Left lung (tissue), 10 donors: Measurements from ENCODE around the gene TRIP12. TPM values are rescaled to one million over a fixed set of nuclear protein-coding genes. Genes with fewer than 3 reads are reported as not detected.

Source experiments
- ATAC-seq: fragments of 200-7000 bp; cut with Tn5 transposase; one replicate; pipeline ENCODE4 v1.9.1; 2020; ENCODE audit warnings: moderate library complexity
- DNase-seq, 4 donors: peaks; one replicate each; pipeline ENCODE4 v3.0.0-alpha.2; 2013 to 2020
- H3K27ac ChIP-seq, 2 donors: fragments of 200-600 bp; sonication (generic) in 1 of 2; one replicate each; pipeline versions ENCODE4 v1.5.0 to v1.8.0; 2020 to 2021
- H3K27me3 ChIP-seq, 2 donors: fragments of 200-600 bp; sonication (generic) in 1 of 2; one replicate each; pipeline versions ENCODE4 v1.5.0 to v1.8.0; 2020 to 2021
- H3K36me3 ChIP-seq, 2 donors: fragments of 200-600 bp; sonication (generic) in 1 of 2; one replicate each; pipeline versions ENCODE4 v1.5.0 to v1.8.0; 2020 to 2021
- H3K4me1 ChIP-seq, 2 donors: fragments of 200-600 bp; one replicate each; pipeline ENCODE4 v1.8.0; 2021
- H3K4me3 ChIP-seq, 2 donors: fragments of 200-600 bp; sonication (generic) in 1 of 2; one replicate each; pipeline versions ENCODE4 v1.5.0 to v1.8.0; 2020 to 2021; ENCODE audit warnings: mild to moderate bottlenecking in 1 of 2
- H3K9me3 ChIP-seq, 2 donors: fragments of 200-600 bp; sonication (generic) in 1 of 2; one replicate each; pipeline versions ENCODE4 v1.5.0 to v1.8.0; 2020 to 2021
- CTCF ChIP-seq, 2 donors: fragments of 200-600 bp; sonication (generic) in 1 of 2; IDR thresholded peaks; one replicate each; pipeline versions ENCODE4 v1.5.0 to v1.8.0; 2021; ENCODE audit warnings: antibody characterized with exemption in 2 of 2
- intact Hi-C, 2 donors: fragments of 100-400 bp; cut with DNase I; formaldehyde crosslinking; loops; one replicate each; pipeline versions ENCODE4 v1.11.2 to v1.14.2; 2022
- polyA plus RNA-seq, 6 donors: library from polyadenylated mRNA; unstranded; fragments of 120-200 nt; gene quantifications; one replicate each; pipeline ENCODE4 v1.2.1, GENCODE V29; 2013; ENCODE audit not compliant: insufficient read length in 6 of 6
- total RNA-seq, 2 donors: library from RNA; stranded (reverse); fragmentation: NEBNext Ultra II Directional; extraction: Animal tissue kit (Norgen Biotek cat#: 25700); gene quantifications; one replicate each; pipeline ENCODE4 v1.2.1, GENCODE V29; 2021
- donor health status: DM: no; HTN: yes; CAD: no.
- donor health status: DM: no; HTN: no; CAD: no.

Gene TRIP12
- total and polyA plus RNA-seq, 8 donors: 166 to 234 (median 179) TPM

GRCh38 chr2:229879191-229879950 is 42.4 kb downstream of the TRIP12 start:
- peak in 1 of 4 donors; percentile 3 for DNase-seq
- no peak for ATAC-seq
- no peak overlapping the region for H3K27ac ChIP-seq
- H3K36me3 ChIP-seq: peaks cover 0 to 47% of the 10 kb centered on the region in 2 donors
- H3K9me3 ChIP-seq: no peaks in the 10 kb centered on the region
- intact Hi-C loops: no loop called here
- H3K27me3 ChIP-seq: no peaks in the 10 kb centered on the region
- no peak overlapping the region for H3K4me3 ChIP-seq
- TF ChIP-seq CTCF (IDR thresholded peaks at IDR 0.05): no peak
- no peaks in the 10 kb centered on the region for H3K4me1 ChIP-seq

GRCh38 chr2:229875549-229875948 is 46.3 kb downstream of the TRIP12 start:
- DNase-seq: no peak
- intact Hi-C loops: no loop called here
- Histone ChIP-seq H3K27me3 (no peaks in the 10 kb centered on the region), H3K9me3 (no peaks in the 10 kb centered on the region), H3K4me1 (peaks cover 0 to 14% of the 10 kb centered on the region in 2 donors), H3K4me3 (no peak overlapping the region), H3K36me3 (peaks cover 0 to 57% of the 10 kb centered on the region in 2 donors), H3K27ac (no peak overlapping the region)
- TF ChIP-seq CTCF (IDR thresholded peaks at IDR 0.05): no peak
- no peak for ATAC-seq

GRCh38 chr2:229874647-229875046 is 47.2 kb downstream of the TRIP12 start:
- DNase-seq: no peak
- no peak overlapping the region for H3K27ac ChIP-seq
- TF ChIP-seq CTCF (IDR thresholded peaks at IDR 0.05): no peak
- H3K27me3 ChIP-seq: no peaks in the 10 kb centered on the region
- H3K4me1 ChIP-seq: peaks cover 0 to 14% of the 10 kb centered on the region in 2 donors
- no peak for ATAC-seq
- H3K36me3 ChIP-seq: peaks cover 0 to 54% of the 10 kb centered on the region in 2 donors
- intact Hi-C loops: no loop called here
- no peak overlapping the region for H3K4me3 ChIP-seq
- H3K9me3 ChIP-seq: no peaks in the 10 kb centered on the region

GRCh38 chr2:229873123-229873581 is 48.7 kb downstream of the TRIP12 start:
- DNase-seq: no peak
- H3K4me1 ChIP-seq: peaks cover 0 to 18% of the 10 kb centered on the region in 2 donors
- TF ChIP-seq CTCF (IDR thresholded peaks at IDR 0.05): no peak
- no peaks in the 10 kb centered on the region for H3K27me3 ChIP-seq
- ATAC-seq: no peak
- peaks cover 0 to 45% of the 10 kb centered on the region in 2 donors for H3K36me3 ChIP-seq
- intact Hi-C loops: no loop called here
- no peaks in the 10 kb centered on the region for H3K9me3 ChIP-seq
- no peak overlapping the region for H3K4me3 ChIP-seq
- no peak overlapping the region for H3K27ac ChIP-seq

GRCh38 chr2:229870903-229871656 is 50.7 kb downstream of the TRIP12 start:
- no peak overlapping the region for H3K27ac ChIP-seq
- DNase-seq (no peak), ATAC-seq (no peak)
- peaks cover 0 to 24% of the 10 kb centered on the region in 2 donors for H3K36me3 ChIP-seq
- H3K4me1 ChIP-seq: peaks cover 4 to 18% of the 10 kb centered on the region in 2 donors
- intact Hi-C loops: no loop called here
- H3K9me3 ChIP-seq: no peaks in the 10 kb centered on the region
- no peak overlapping the region for H3K4me3 ChIP-seq
- no peaks in the 10 kb centered on the region for H3K27me3 ChIP-seq
- TF ChIP-seq CTCF (IDR thresholded peaks at IDR 0.05): no peak
